Thoracic aorta endothelial cell (primary cell): Measurements from ENCODE around the gene ZNF570. TPM values are rescaled to one million over a fixed set of nuclear protein-coding genes. Genes with fewer than 3 reads are reported as not detected.

Experiments
- total RNA-seq: library from RNA; depleted of rRNA; stranded (reverse); fragments of >200 nt; gene quantifications from 2 replicates; pipeline ENCODE4 v1.2.3, GENCODE V29; 2012

ZNF570 gene
- 5.5 and 7.0 TPM in 2 replicates for total RNA-seq

GRCh38 chr19:37468961-37469777 is at the start of gene ZNF570:
Gene ZNF570, plus strand, starts transcription at chr19:37469356. Its CDS starts 999 bp downstream, at chr19:37470355.

GRCh38 chr19:37466798-37467607 is 2.2 kb upstream of the ZNF570 start, which contains the start of gene ZNF569:
Gene ZNF569, minus strand, starts transcription at chr19:37467444. Its CDS starts 22,523 bp downstream, at chr19:37444921.

GRCh38 chr19:37506387-37507166 is 37.4 kb downstream of the ZNF570 start, which contains the start of gene ZNF793:
Gene ZNF793, plus strand, starts transcription at chr19:37506939. Its CDS starts 16,501 bp downstream, at chr19:37523440.

Other genes starting within 250 kb of the ZNF570 start
- gene ZNF527, start 98.3 kb upstream of the ZNF570 start, total RNA-seq, result 4.4 and 5.2 TPM in 2 replicates
- gene ZNF569, start 1.9 kb upstream of the ZNF570 start, total RNA-seq, result 6.5 and 7.0 TPM in 2 replicates
- 0.53 and 0.72 TPM in 2 replicates for gene ZNF793, start 37.6 kb downstream of the ZNF570 start, total RNA-seq
- 1.2 and 2.4 TPM in 2 replicates for gene ZNF571, start 125.4 kb downstream of the ZNF570 start, total RNA-seq
- gene ZNF540, start 125.5 kb downstream of the ZNF570 start, total RNA-seq, result 0.14 and 0.40 TPM in 2 replicates
- 16.9 and 19.9 TPM in 2 replicates for gene ZFP30, start 186.1 kb downstream of the ZNF570 start, total RNA-seq